ENCODE data around the gene MAPKAP1. TPM values are rescaled to one million over a fixed set of nuclear protein-coding genes. Genes with fewer than 3 reads are reported as not detected.

The MAPKAP1 gene
- total RNA-seq, 1 experiment from 2014 or later, result 104 TPM

GRCh38 chr9:125632321-125633115 lies 74.5 kb downstream of the MAPKAP1 start:
- in situ Hi-C loops (cut with HindIII; ENCODE audit: low pct_unique_long_range_greater_than_20kb, low sequenced_read_pairs), result no loop called here
- no peak for DNase-seq (ENCODE audit: low read depth, low spot score)

GRCh38 chr9:125631391-125632085 lies 75.5 kb downstream of the MAPKAP1 start:
- peak; percentile 76 for DNase-seq (ENCODE audit: low read depth, low spot score)
- in situ Hi-C loops (cut with HindIII; ENCODE audit: low pct_unique_long_range_greater_than_20kb, low sequenced_read_pairs), result no loop called here

DNA sequence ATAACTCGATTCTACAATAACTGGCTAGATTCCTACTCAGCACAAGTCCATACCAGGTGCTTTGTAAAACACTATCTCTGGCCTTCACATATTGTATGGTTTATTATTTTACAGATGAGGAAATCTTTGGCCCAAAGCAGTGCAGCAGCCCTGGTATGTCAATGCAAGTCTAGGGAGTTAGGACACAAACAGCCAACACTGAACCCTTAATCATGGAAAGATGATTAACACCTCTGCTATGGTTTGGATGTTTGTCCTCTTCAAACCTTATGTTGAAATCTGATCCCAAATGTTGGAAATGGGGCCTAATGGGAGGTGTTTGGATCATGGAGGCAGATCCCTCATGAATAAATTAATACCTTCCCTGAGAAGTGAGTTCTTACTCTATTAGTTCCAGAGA lies 76.6 kb downstream of the MAPKAP1 start:
- in situ Hi-C loops (cut with HindIII; ENCODE audit: low pct_unique_long_range_greater_than_20kb, low sequenced_read_pairs), result no loop called here
- no peak for DNase-seq (ENCODE audit: low read depth, low spot score)

GRCh38 chr9:125629446-125629845 lies 77.6 kb downstream of the MAPKAP1 start:
- in situ Hi-C loops (cut with HindIII; ENCODE audit: low pct_unique_long_range_greater_than_20kb, low sequenced_read_pairs), result no loop called here
- DNase-seq (ENCODE audit: low read depth, low spot score), result no peak

DNA sequence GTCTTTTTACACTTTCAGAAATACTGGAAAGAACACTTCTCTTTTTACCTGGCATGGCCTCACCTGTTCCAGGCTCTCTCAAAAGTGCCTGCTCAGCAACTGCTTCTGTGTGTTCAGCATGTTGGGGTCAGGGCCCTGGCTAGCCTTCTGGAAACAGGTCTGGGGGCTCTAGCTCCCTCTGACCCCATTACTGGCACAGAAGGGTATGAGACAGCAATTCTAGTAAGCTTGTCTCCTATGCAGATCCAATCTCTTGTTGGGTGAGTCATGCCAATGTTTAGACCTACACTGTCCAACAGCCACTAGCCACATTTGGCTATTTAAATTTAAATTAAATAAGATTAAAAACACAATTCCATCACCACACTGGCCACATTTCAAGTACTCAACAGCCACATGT lies 80.8 kb downstream of the MAPKAP1 start:
- in situ Hi-C loops (cut with HindIII; ENCODE audit: low pct_unique_long_range_greater_than_20kb, low sequenced_read_pairs), result no loop called here
- DNase-seq (ENCODE audit: low read depth, low spot score), result no peak

GRCh38 chr9:125621170-125621569 lies 85.8 kb downstream of the MAPKAP1 start:
- in situ Hi-C loops (cut with HindIII; ENCODE audit: low pct_unique_long_range_greater_than_20kb, low sequenced_read_pairs), result no loop called here
- no peak for DNase-seq (ENCODE audit: low read depth, low spot score)

DNA sequence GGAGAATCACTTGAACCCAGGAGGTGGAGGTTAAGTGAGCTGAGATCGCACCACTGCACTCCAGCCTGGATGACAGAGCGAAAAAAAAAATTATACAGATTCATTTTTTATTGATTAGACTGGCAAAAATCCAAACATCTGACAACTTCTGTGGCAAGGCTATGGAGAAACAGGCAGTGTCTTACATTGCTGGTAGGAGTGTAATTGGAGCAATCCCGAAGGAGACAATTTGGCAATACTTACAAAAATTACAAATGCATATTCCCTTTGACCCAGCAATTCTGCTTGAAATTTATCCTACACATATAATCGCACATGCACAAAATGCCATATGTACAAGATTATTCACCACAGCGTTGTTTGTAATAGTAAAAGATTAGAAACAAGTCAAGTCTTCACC lies 86.8 kb downstream of the MAPKAP1 start:
- in situ Hi-C loops (cut with HindIII; ENCODE audit: low pct_unique_long_range_greater_than_20kb, low sequenced_read_pairs), result no loop called here
- no peak for DNase-seq (ENCODE audit: low read depth, low spot score)

GRCh38 chr9:125617087-125617486 lies 89.9 kb downstream of the MAPKAP1 start:
- DNase-seq (ENCODE audit: low read depth, low spot score), result no peak
- in situ Hi-C loops (cut with HindIII; ENCODE audit: low pct_unique_long_range_greater_than_20kb, low sequenced_read_pairs), result no loop called here

- no peak for DNase-seq (ENCODE audit: low read depth, low spot score)
- in situ Hi-C loops (cut with HindIII; ENCODE audit: low pct_unique_long_range_greater_than_20kb, low sequenced_read_pairs), result no loop called here
Measured at GRCh38 chr9:125613141-125613540, 93.9 kb downstream of the MAPKAP1 start.

DNA sequence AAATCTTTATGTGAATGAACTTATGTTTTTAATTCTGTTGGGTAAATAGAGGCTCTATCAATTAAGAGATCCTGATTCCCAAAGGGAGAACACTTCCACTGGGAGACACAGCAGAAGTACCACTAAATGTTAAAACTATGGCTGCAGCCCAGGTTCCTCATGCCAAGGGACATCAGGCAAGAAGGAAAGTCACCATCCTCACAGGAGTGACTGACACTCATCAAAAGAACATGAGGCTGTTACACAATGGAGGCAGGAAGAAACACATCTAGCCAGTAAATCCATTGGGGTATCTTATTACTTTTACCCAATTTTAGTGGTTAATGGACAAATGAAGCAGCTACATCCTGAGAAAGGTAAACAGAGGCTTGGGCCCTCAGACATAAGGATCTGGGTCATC lies 94.4 kb downstream of the MAPKAP1 start:
- in situ Hi-C loops (cut with HindIII; ENCODE audit: low pct_unique_long_range_greater_than_20kb, low sequenced_read_pairs), result no loop called here
- no peak for DNase-seq (ENCODE audit: low read depth, low spot score)

- in situ Hi-C loops (cut with HindIII; ENCODE audit: low pct_unique_long_range_greater_than_20kb, low sequenced_read_pairs), result no loop called here
- no peak for DNase-seq (ENCODE audit: low read depth, low spot score)
Measured at GRCh38 chr9:125611121-125611765, 95.8 kb downstream of the MAPKAP1 start.

- DNase-seq (ENCODE audit: low read depth, low spot score), result no peak
Measured at GRCh38 chr9:125609744-125610143, 97.3 kb downstream of the MAPKAP1 start.

DNA sequence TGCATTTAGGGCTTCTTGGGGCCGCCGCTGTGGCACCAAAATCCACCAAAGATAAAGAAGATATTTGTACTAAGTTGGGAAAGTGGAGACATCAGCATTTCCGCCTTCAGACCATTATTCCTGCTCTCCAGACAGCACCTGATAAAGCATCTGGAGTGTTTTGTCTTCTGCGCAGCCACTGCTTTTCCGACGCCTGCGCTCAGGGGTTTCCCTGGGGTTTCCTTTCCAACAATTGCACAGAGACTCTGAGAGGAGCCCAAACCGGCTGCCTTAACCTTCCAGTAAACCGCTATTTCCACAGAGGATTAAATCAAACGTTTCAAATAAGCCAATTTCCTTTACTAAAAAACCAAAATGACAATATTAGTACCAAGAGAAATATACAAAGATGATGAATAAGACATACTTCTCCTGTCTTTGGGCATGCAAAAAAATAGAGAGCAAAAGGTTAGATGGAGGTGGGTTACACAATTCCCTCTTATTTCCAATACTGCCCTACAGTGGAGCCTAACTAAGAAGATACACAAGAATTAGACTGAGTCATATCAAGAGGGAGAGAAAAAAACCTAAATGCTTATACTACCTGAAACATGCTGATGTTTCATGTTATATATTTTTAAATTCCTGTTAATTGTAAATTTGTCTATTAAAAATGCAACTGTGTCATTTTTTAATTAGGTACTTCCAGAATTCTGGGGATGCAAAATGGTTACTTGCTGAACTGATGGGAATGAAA lies 98.4 kb downstream of the MAPKAP1 start:
- in situ Hi-C loops (cut with HindIII; ENCODE audit: low pct_unique_long_range_greater_than_20kb, low sequenced_read_pairs), result no loop called here
- no peak for DNase-seq (ENCODE audit: low read depth, low spot score)

More at GRCh38 chr9:125609744-125610143, 97.3 kb downstream of the MAPKAP1 start:
- in situ Hi-C loops (cut with HindIII; ENCODE audit: low pct_unique_long_range_greater_than_20kb, low sequenced_read_pairs), result no loop called here

DNA sequence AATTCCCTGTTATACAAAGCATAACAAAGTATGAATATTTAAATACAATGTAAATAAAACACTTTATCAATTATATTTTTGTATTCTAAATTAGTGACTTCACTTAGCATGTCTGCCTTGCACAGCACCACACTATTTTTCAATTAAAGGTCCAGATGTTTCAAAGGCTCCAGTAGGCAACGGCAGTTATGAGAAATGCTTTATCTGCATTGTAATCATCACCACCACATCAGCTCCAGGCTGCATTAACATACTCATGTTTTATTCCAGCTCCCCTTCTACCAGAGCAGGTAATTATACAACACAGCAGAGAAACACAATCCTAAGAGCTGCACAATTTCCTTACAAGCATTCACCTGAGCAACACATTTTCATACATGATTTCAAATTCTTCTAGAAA lies 102.8 kb downstream of the MAPKAP1 start:
- in situ Hi-C loops (cut with HindIII; ENCODE audit: low pct_unique_long_range_greater_than_20kb, low sequenced_read_pairs), result no loop called here
- no peak for DNase-seq (ENCODE audit: low read depth, low spot score)

- no peak for DNase-seq (ENCODE audit: low read depth, low spot score)
- in situ Hi-C loops (cut with HindIII; ENCODE audit: low pct_unique_long_range_greater_than_20kb, low sequenced_read_pairs), result no loop called here
Measured at GRCh38 chr9:125603478-125604021, 103.5 kb downstream of the MAPKAP1 start.

- no peak for DNase-seq (ENCODE audit: low read depth, low spot score)
- in situ Hi-C loops (cut with HindIII; ENCODE audit: low pct_unique_long_range_greater_than_20kb, low sequenced_read_pairs), result no loop called here
Measured at GRCh38 chr9:125601961-125602360, 105.0 kb downstream of the MAPKAP1 start.

GRCh38 chr9:125600194-125600593 lies 106.8 kb downstream of the MAPKAP1 start:
- in situ Hi-C loops (cut with HindIII; ENCODE audit: low pct_unique_long_range_greater_than_20kb, low sequenced_read_pairs), result no loop called here
- DNase-seq (ENCODE audit: low read depth, low spot score), result no peak

DNA sequence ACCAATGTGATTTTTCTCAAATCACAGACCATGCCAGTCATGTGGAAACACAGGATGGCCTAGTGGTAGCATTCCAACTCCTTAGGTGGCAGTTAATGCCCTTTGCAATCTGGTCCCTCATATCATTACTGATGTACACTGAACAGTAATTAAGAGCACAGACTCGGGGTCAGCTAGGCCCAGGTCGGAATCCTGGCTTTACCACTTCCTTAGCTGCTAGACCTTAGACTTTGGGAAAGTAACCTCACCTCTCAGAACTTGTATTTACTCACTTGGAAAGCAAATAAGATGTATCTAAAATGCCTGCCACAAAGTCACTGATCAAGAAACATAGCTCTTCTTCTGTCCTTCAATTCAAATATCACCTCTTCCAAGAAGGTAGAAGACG lies 112.8 kb downstream of the MAPKAP1 start:
- in situ Hi-C loops (cut with HindIII; ENCODE audit: low pct_unique_long_range_greater_than_20kb, low sequenced_read_pairs), result no loop called here
- DNase-seq (ENCODE audit: low read depth, low spot score), result no peak

All from SK-MEL-5 (cell line).